Vagina (tissue), 2 donors: ENCODE data around the gene COL23A1.

Experiments
- POLR2A ChIP-seq, 2 donors: fragments of 450-650 bp; IDR thresholded peaks; one replicate each; pipeline ENCODE4 v1.6.1; 2017; ENCODE audit warnings: antibody characterized with exemption in 2 of 2, mild to moderate bottlenecking in 2 of 2, moderate library complexity in 2 of 2
- POLR2AphosphoS5 ChIP-seq, 2 donors: sonication (generic); formaldehyde crosslinking; IDR thresholded peaks; one replicate each; pipeline ENCODE4 v1.9.0; 2017; ENCODE audit warnings: antibody characterized with exemption in 2 of 2, mild to moderate bottlenecking in 2 of 2, low read depth in 1 of 2; ENCODE audit not compliant: insufficient read depth in 1 of 2
- TF ChIP-seq, protein P1 (sequence below), 3 experiments: fragments of 450-650 bp in 2 of 3; fragments of 200-600 bp in 1 of 3; sonication (generic) in 1 of 3; IDR thresholded peaks; one replicate each; pipeline ENCODE4 v1.5.1; 2017 to 2019; ENCODE audit warnings: antibody characterized with exemption in 3 of 3, mild to moderate bottlenecking in 2 of 3, moderate library complexity in 2 of 3

DNA sequence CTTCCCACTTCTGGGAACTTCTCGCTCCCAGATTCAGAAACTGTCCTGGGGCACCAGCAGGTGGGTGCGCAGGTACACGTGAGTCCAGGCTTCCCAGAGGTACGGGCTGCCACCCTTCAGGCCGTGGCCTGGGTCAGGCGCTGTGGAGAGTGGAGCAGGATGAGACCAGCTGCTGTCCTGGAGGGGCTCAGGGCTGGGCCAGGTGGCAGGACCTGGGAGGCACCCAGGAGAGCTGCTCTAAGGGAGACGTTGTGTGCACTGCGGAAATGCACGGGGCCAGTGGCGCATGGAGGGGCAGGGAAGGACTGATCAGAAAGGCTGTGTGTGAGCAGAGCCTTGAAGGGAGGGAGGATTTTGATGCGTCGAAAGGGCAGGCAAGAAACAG is 222.5 kb downstream of the COL23A1 start:
- TF ChIP-seq, protein P1, sequence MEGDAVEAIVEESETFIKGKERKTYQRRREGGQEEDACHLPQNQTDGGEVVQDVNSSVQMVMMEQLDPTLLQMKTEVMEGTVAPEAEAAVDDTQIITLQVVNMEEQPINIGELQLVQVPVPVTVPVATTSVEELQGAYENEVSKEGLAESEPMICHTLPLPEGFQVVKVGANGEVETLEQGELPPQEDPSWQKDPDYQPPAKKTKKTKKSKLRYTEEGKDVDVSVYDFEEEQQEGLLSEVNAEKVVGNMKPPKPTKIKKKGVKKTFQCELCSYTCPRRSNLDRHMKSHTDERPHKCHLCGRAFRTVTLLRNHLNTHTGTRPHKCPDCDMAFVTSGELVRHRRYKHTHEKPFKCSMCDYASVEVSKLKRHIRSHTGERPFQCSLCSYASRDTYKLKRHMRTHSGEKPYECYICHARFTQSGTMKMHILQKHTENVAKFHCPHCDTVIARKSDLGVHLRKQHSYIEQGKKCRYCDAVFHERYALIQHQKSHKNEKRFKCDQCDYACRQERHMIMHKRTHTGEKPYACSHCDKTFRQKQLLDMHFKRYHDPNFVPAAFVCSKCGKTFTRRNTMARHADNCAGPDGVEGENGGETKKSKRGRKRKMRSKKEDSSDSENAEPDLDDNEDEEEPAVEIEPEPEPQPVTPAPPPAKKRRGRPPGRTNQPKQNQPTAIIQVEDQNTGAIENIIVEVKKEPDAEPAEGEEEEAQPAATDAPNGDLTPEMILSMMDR (IDR thresholded peaks at IDR 0.05): no peak
- TF ChIP-seq POLR2A (IDR thresholded peaks at IDR 0.05) (no peak), POLR2AphosphoS5 (IDR thresholded peaks at IDR 0.05; ENCODE audit: insufficient read depth in 1 of 2, low read depth in 1 of 2) (no peak)
